GM12864 (cell line): ENCODE data around the gene PMM2.

Experiments used
- DNase-seq: peaks from one replicate; pipeline ENCODE4 v3.0.0-alpha.2; 2011; ENCODE audit warnings: low read depth
- H3K4me3 ChIP-seq: 2 replicates; pipeline ENCODE4 v1.5.1; 2011; ENCODE audit warnings: mild to moderate bottlenecking, low read depth, low read length, control low read depth
- CTCF ChIP-seq: IDR thresholded peaks from 2 replicates; pipeline ENCODE4 v1.5.1; 2011; ENCODE audit warnings: low read depth, mild to moderate bottlenecking, moderate library complexity, low read length, control low read depth, inconsistent platforms; ENCODE audit errors: missing control alignments

PMM2 gene

GRCh38 chr16:8768283-8768682, 29.4 kb upstream of the PMM2 start:
- no peak for TF ChIP-seq CTCF
- no peak overlapping the region for H3K4me3 ChIP-seq
- DNase-seq: no peak

- DNase-seq: no peak
- no peak overlapping the region for H3K4me3 ChIP-seq
- TF ChIP-seq CTCF: no peak
These were observed 28.9 kb upstream of the PMM2 start for GRCh38 chr16:8768692-8769091.

GRCh38 chr16:8773537-8773936, 24.1 kb upstream of the PMM2 start:
- no peak for TF ChIP-seq CTCF
- H3K4me3 ChIP-seq: no peak overlapping the region
- DNase-seq: no peak

GRCh38 chr16:8774208-8774607, 23.4 kb upstream of the PMM2 start:
- no peak for DNase-seq
- TF ChIP-seq CTCF: no peak
- no peak overlapping the region for H3K4me3 ChIP-seq

- no peak for DNase-seq
- no peak overlapping the region for H3K4me3 ChIP-seq
- TF ChIP-seq CTCF: no peak
These were observed 22.3 kb upstream of the PMM2 start for GRCh38 chr16:8775359-8775758.

GRCh38 chr16:8776129-8776584, 21.5 kb upstream of the PMM2 start:
- TF ChIP-seq CTCF: no peak
- H3K4me3 ChIP-seq: no peak overlapping the region
- DNase-seq: no peak

GRCh38 chr16:8777217-8777616, 20.4 kb upstream of the PMM2 start:
- no peak for TF ChIP-seq CTCF

More at GRCh38 chr16:8777217-8777616, 20.4 kb upstream of the PMM2 start:
- no peak overlapping the region for H3K4me3 ChIP-seq
- no peak for DNase-seq
